Measurements from ENCODE around the gene NBPF8. TPM values are rescaled to one million over a fixed set of nuclear protein-coding genes. Genes with fewer than 3 reads are reported as not detected.
"Not testable (repeated sequence)": the region's sequence is repeated elsewhere in the genome, so short reads cannot be mapped to it uniquely, and the experiment has no call there.

Gene NBPF8
- total RNA-seq = 10 to 100 TPM; 15.8 to 21.5 TPM
- polyA plus RNA-seq (2013, experiment 1 of 2) = 8.4 TPM
- polyA plus RNA-seq (2013, experiment 2 of 2) = 8.4 TPM
- long read RNA-seq, experiment 1, partial matches to known transcripts = 8 of 10 reads
- long read RNA-seq, experiment 1, other reads (novel, unspliced or antisense) = 2 of 10 reads
- long read RNA-seq, experiment 2, partial matches to known transcripts = 19 of 25 reads
- long read RNA-seq, experiment 2, other reads (novel, unspliced or antisense) = 6 of 25 reads
- long read RNA-seq, experiment 3, partial matches to known transcripts = 6 of 6 reads
- long read RNA-seq, experiment 3, other reads (novel, unspliced or antisense) = 0 of 6 reads
- long read RNA-seq, experiment 4 = 0 reads

GRCh38 chr1:120414911-120415480 lies at the start of gene NBPF8:
NBPF8 (plus strand) TSS chr1:120415035; CDS start chr1:120436523, 21,488 bp downstream.
- peak; percentile 83 for DNase-seq
- not testable (repeated sequence) for H3K4me1 ChIP-seq (ENCODE audit: control insufficient read depth, insufficient read depth, low read length); H3K4me1 Mint-ChIP-seq; H3K27ac ChIP-seq (ENCODE audit: low read depth, low read length); H3K27me3 ChIP-seq (ENCODE audit: control insufficient read depth, insufficient read depth, low read length, poor library complexity, severe bottlenecking); H3K9ac ChIP-seq (ENCODE audit: extremely low read depth, low read length, poor library complexity, severe bottlenecking); H3K36me3 Mint-ChIP-seq (ENCODE audit: low read depth); H3K9me3 ChIP-seq (ENCODE audit: control insufficient read depth, low read length); H3K36me3 ChIP-seq (ENCODE audit: control insufficient read depth, insufficient read depth, low read length); H3K9me3 Mint-ChIP-seq
- Mint-ChIP-seq H3K27ac (peak within 1 kb of the TSS; percentile 11), H3K4me3 (peak within 1 kb of the TSS; percentile 56), H3K27me3 (ENCODE audit: insufficient read depth) (peaks cover 14% of the 10 kb centered on the region)
- 0% methylated on average over 39 of the region's 64 CpGs; no CpG with 5 or more reads in 1 of the 2 experiments for WGBS, 2 experiments (ENCODE audit: insufficient coverage in 1 of 2, insufficient read length in 1 of 2)
- peak within 1 kb of the TSS; percentile 86 for H3K4me3 ChIP-seq (ENCODE audit: low read length)

GRCh38 chr1:120367709-120368108 lies 47.1 kb upstream of the NBPF8 start:
- H3K9ac ChIP-seq (ENCODE audit: extremely low read depth, low read length, poor library complexity, severe bottlenecking); DNase-seq; H3K27ac Mint-ChIP-seq; H3K36me3 Mint-ChIP-seq (ENCODE audit: low read depth); H3K9me3 ChIP-seq (ENCODE audit: control insufficient read depth, low read length); H3K4me1 ChIP-seq (ENCODE audit: control insufficient read depth, insufficient read depth, low read length); H3K27me3 ChIP-seq (ENCODE audit: control insufficient read depth, insufficient read depth, low read length, poor library complexity, severe bottlenecking); H3K36me3 ChIP-seq (ENCODE audit: control insufficient read depth, insufficient read depth, low read length); H3K27ac ChIP-seq (ENCODE audit: low read depth, low read length); H3K9me3 Mint-ChIP-seq; H3K27me3 Mint-ChIP-seq (ENCODE audit: insufficient read depth); H3K4me3 ChIP-seq (ENCODE audit: low read length); H3K4me3 Mint-ChIP-seq; H3K4me1 Mint-ChIP-seq: not testable (repeated sequence)
- WGBS, 2 experiments (ENCODE audit: insufficient coverage in 1 of 2, insufficient read length in 1 of 2) = 97% methylated on average over 5 of the region's 6 CpGs; no CpG with 5 or more reads in 1 of the 2 experiments

- H3K36me3 Mint-ChIP-seq (ENCODE audit: low read depth); H3K4me3 ChIP-seq (ENCODE audit: low read length); H3K4me1 ChIP-seq (ENCODE audit: control insufficient read depth, insufficient read depth, low read length); H3K4me3 Mint-ChIP-seq; DNase-seq; H3K27ac Mint-ChIP-seq; H3K9ac ChIP-seq (ENCODE audit: extremely low read depth, low read length, poor library complexity, severe bottlenecking); H3K27ac ChIP-seq (ENCODE audit: low read depth, low read length); H3K36me3 ChIP-seq (ENCODE audit: control insufficient read depth, insufficient read depth, low read length); H3K9me3 Mint-ChIP-seq; H3K9me3 ChIP-seq (ENCODE audit: control insufficient read depth, low read length); H3K4me1 Mint-ChIP-seq; H3K27me3 ChIP-seq (ENCODE audit: control insufficient read depth, insufficient read depth, low read length, poor library complexity, severe bottlenecking); H3K27me3 Mint-ChIP-seq (ENCODE audit: insufficient read depth): not testable (repeated sequence)
- 82 to 96% methylated on average over 2 to 4 of the region's 5 CpGs for WGBS, 2 experiments (ENCODE audit: insufficient coverage in 1 of 2, insufficient read length in 1 of 2)
Measured at GRCh38 chr1:120386651-120387050, 28.2 kb upstream of the NBPF8 start.

GRCh38 chr1:120388597-120389126 lies 26.2 kb upstream of the NBPF8 start:
- peak; percentile 36 for DNase-seq
- TF ChIP-seq CTCF (conservative IDR thresholded peaks at IDR 0.05) = peak; percentile 32
- WGBS, 2 experiments (ENCODE audit: insufficient coverage in 1 of 2, insufficient read length in 1 of 2) = no CpG with 5 or more reads among the region's 29 CpGs

GRCh38 chr1:120391365-120391764 lies 23.5 kb upstream of the NBPF8 start:
- H3K4me3 ChIP-seq (ENCODE audit: low read length); H3K27me3 Mint-ChIP-seq (ENCODE audit: insufficient read depth); H3K9me3 Mint-ChIP-seq; H3K9me3 ChIP-seq (ENCODE audit: control insufficient read depth, low read length); H3K27ac ChIP-seq (ENCODE audit: low read depth, low read length); H3K4me3 Mint-ChIP-seq; H3K36me3 ChIP-seq (ENCODE audit: control insufficient read depth, insufficient read depth, low read length); H3K36me3 Mint-ChIP-seq (ENCODE audit: low read depth); H3K27me3 ChIP-seq (ENCODE audit: control insufficient read depth, insufficient read depth, low read length, poor library complexity, severe bottlenecking); H3K4me1 ChIP-seq (ENCODE audit: control insufficient read depth, insufficient read depth, low read length); H3K9ac ChIP-seq (ENCODE audit: extremely low read depth, low read length, poor library complexity, severe bottlenecking); H3K4me1 Mint-ChIP-seq; DNase-seq; H3K27ac Mint-ChIP-seq: not testable (repeated sequence)
- 88 to 93% methylated on average over 1 to 4 of the region's 4 CpGs for WGBS, 2 experiments (ENCODE audit: insufficient coverage in 1 of 2, insufficient read length in 1 of 2)

More at GRCh38 chr1:120388597-120389126, 26.2 kb upstream of the NBPF8 start:
- H3K27ac ChIP-seq (ENCODE audit: low read depth, low read length); H3K9me3 Mint-ChIP-seq; H3K36me3 Mint-ChIP-seq (ENCODE audit: low read depth); H3K27ac Mint-ChIP-seq; H3K9ac ChIP-seq (ENCODE audit: extremely low read depth, low read length, poor library complexity, severe bottlenecking); H3K4me3 ChIP-seq (ENCODE audit: low read length); H3K4me1 ChIP-seq (ENCODE audit: control insufficient read depth, insufficient read depth, low read length); H3K9me3 ChIP-seq (ENCODE audit: control insufficient read depth, low read length); H3K27me3 ChIP-seq (ENCODE audit: control insufficient read depth, insufficient read depth, low read length, poor library complexity, severe bottlenecking); H3K4me1 Mint-ChIP-seq; H3K27me3 Mint-ChIP-seq (ENCODE audit: insufficient read depth); H3K36me3 ChIP-seq (ENCODE audit: control insufficient read depth, insufficient read depth, low read length); H3K4me3 Mint-ChIP-seq: not testable (repeated sequence)

Measured in endodermal cell (in vitro differentiated cells).